AML-193 (cell line): ENCODE data around the gene CD58.
A peak's percentile ranks its signal among the peaks of the same experiment; 100 is the strongest.
"Not testable (repeated sequence)": the region's sequence is repeated elsewhere in the genome, so short reads cannot be mapped to it uniquely, and the experiment has no call there.

Experiments
- DNase-seq, 2 experiments: peaks; one replicate each; lab custom pipeline; 2025; lab: John Stamatoyannopoulos, UW

The CD58 gene

DNA sequence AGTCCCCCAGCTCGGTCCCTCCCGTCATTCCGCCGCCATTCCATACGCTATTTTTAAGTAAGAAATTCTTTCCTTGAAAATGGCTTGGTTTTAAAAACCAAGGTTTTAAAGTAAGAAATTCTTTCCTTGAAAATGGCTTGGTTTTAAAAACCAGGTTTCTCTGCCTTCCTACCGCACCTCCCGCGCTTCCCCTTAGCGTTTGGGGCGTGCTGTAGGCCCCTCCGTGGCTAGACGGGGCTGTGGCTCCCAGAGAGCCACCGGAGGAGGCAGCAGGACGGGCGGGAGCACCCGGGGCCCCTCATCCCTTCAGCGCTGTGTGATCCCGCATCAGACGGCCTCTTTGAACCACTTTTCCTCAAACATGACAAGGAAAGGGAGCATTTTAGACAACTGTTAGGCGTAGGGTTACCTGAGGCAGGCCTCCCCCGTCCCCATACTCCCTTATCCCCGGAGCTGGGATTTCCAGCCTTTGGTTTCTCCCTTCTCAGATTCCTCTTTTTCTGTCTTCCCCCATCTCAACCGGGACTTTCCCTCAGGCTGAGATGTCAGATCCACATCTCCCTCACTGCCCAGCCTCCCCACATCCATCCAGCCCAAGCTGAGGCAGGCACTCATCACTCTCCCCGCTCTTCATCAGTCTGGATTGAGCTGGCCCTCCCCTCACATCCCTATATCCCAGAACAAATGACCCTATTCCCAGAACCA is 541 bp upstream of the CD58 start:
- no peak for DNase-seq

DNA sequence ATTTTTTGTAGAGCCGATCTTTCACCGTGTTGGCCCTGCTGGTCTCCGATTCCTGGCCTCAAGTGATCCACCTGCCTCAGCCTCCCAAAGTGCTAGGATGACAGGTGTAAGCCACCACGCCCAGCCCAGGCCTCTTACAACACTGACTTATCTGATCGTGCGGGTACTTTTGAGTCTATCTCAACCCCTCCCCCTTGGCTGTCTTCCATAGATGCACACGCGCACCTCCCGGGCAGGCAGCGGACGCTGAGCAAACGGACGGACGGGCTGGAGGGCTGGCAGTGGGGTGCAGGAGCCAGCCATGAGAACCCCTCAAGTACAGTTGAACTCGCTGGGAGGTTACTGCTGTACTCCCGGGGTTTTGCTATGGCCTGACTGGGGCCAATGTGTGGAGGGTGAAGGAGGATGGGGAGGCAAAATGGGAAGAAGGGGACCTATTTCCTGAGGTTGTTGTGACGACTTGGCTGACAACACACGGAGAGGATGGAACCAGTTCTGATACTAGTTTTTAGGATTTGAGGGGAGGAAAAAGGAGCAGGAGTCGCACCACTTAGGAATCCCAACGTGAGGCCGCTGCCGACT is 959 bp downstream of the CD58 start:
- DNase-seq, result peak; percentile 13 to 35

DNA sequence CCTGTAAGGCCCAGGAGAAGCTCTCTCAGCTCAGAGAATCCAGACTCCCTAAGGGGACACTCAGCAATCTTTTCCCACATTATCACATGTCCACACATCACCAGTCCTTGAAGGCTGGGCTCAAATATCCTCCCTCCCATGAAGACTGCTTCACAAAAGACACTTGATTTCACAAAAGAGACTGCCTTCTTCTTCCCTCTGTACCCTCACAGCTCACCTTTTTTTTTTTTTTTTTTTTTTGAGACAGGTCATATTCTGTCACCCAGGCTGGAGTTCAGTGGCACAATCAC is 1.5 kb downstream of the CD58 start:
- no peak for DNase-seq

DNA sequence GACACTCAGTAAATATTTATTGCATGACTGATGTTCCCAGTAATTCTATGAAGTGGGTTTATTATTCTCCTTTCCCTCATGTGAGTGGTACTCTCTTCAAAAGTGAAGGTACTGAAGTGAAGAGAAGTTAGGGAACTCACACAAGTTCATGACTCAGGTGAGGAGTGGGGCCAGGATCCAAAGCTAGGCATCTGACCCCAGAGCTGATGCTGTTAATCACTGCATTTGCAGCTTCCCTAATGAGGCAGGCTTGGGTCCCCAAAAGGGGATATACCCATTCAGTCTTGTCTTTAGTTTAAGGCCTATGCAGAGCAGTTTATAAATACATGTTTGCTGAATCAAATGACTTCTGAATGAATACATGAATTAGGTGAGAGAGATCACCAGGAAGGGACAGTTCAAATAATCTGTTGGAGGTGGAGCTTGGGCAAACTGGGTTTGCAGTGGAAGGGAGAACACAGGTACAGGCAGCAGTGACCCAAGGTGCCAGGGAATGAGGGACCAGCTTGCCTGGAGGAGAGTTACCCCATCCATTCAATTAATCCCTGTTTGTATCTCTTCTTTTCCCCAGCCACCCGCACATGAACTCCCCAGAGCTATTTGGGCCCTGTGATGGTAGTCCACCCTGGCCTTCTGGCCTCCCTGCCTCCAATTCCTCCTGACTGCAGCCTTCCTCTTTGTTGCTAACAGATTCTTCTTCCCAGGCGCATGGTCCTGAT is 2.0 kb downstream of the CD58 start:
- no peak for DNase-seq

DNA sequence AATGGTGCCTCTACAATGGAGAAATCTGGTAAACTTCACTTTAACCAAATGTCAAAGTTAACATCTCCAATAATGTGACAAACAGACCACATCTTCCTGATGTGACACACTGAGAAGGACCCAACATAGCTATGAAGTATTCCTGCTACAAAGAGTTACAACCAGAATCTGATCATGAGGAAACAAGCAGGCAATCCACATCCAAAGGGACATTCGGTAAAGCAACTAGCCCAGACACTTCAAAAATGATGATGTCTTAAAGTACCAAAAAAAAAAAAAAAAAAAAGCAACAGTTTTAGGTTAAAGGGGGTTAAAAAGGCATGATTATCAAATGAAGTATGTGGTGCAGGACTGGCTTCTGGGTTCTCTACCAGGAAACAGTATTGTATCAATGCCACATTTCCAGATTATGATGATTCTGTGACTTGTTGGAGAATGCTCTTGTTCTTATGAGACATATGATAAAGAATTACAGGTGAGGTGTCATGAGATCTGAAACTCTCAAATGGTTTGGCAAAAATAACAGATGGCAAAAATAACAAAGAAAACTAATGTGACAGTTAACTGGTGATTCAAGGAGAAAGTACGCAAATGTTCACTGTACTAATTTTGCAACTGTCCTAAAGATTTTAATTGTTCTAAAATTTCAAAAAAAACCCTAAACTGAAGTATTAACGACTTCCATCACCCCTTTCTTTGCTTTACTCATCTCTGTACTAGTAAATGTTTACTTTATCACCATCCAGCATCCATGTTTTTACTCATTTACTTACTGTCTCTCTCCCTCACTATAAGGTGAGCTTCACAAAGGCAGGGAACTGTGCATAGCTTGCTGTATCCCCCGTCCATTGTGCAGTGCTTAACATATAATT is 2.8 kb downstream of the CD58 start:
- DNase-seq, result no peak

DNA sequence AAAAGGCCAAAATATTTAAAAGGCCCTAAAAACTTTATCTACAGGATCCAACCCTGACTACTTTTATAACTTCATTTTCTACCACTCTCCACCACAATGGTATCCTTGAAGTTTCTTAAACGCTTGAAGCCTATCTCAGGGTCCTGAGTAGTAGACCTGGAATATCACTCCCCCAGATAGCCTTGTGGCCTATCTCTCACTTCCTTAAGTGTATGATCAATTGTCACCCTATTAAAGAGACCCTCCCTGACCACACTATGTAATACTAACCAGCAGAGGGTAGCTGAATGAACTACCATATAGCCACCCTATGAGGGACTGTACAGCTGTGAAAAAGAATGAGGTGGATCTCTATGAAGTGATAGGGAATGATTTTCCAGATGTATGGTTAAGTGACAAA is 5.6 kb downstream of the CD58 start:
- DNase-seq, result no peak

DNA sequence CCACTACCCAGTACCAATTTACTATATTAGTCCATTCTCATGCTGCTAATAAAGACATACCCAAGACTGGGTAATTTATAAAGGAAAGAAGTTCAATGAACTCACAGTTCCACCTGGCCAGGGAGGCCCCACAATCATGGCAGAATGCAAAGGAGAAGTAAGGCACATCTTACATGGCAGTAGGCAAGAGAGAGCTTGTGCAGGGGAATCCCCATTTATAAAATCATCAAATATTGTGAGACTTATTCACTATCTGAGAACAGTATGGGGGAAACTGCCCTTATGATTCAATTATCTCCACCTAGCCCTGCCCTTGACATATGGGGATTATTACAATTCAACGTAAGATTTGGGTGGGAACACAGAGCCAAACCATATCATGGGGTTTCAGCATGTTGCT is 6.4 kb downstream of the CD58 start:
- DNase-seq, result no peak

DNA sequence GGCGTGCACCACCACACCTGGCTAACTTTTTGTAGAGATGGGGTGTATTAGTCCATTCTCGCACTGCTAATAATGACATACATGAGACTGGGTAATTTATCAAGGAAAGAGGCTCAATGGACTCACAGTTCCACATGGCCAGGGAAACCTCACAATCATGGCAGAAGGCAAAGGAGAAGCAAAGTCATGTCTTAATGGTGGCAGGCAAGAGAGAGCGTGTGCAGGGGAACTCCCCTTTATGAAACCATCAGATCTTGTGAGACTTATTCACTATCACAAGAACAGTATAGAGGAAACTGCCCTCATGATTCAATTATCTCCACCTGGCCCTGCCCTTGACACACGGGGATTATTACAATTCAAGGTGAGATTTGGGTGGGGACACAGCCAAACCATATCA is 8.4 kb downstream of the CD58 start:
- not testable (repeated sequence) for DNase-seq

DNA sequence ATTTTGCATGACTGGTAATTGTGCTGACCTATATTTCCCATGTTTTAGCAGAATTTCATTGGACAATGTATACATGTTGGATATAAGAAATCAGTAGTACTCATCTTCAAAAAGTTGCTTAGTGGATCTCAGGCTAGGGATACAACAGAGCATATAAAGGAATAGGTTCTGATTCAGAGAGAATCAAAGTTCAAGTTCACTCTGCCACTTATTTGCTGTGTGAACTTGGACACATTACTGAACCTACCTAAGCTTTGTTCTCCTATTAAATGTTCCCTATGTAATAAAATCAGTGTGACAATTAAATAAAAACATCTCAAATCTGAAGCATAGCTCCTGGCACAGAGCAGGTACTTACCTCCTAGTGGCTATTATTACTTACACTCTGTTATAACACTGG is 9.3 kb downstream of the CD58 start:
- no peak for DNase-seq

DNA sequence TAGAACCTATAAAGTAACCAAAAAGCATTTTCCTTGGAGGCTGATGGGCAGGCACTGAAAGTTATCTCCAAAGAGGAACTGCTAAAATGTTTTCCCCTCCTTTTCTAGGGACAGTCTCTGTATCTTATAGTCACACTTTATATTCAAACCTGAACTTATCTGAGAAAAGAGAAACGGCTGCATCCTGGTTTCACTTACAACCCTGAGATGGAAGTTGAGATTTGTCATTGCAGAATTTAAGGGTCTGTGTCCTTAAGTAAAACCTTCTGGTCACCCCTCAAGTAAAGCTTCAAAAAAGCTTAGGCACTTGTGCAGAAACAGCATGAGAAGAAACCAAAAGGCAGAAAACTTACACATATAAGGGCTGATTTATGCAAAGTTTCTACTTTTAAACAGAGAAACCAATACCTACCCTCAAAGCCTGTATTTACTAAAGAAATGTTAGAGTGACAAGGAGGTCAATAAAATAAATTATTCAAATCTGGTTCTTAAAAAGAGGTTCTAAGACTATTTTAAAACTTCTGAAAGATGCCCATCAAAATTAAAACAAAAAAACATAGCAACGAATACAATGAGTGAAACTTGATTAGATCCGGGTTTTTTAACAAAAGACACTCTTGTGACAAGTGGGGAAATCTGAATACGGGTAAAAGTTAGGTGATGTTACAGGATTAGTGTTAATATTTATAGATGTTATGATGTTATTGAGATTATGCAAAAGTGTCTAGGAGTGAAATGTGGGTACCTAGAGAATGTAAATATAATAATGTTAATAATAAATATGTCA is 9.9 kb downstream of the CD58 start:
- DNase-seq, result no peak

DNA sequence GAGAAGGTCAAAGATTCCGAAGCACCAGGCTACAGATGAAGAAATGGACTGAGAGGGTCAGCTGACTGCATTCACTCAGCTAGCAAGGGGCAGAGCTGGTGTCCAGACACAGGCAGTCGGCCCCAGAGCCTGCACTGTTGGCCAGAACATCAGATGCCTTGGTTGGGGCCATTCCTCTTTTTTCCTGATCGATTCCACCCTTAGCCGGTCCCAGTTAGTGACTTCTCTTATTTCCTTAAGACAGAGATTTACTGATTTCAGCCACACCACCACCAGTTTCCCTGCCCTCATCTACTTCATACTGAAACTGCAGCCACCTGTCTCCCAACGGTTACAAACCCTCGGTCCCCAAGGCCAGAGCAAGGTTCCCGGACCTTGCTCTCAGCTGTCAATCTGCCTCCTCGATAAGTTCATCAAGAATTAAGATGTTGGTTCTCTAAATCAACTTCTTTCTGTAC is 11.5 kb downstream of the CD58 start:
- no peak for DNase-seq

DNA sequence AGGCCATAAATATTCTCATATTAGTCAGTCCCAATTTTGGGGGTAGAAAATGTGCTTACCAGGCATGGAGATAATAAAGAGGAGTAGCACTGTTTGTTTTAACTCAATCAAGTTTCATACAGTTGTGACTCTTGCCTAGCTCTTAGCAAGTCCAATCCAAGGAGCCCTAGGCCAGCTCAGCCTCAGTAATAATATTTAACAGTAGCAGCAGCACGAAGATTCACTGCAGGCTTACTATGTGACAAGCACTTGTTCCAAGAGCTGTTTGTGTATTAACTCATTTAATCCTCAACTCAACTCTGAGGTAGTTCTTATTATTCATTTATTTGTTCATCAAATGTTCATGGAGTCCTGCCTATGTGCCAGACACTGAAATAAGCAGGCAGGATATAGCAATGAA is 12.3 kb downstream of the CD58 start:
- no peak for DNase-seq

DNA sequence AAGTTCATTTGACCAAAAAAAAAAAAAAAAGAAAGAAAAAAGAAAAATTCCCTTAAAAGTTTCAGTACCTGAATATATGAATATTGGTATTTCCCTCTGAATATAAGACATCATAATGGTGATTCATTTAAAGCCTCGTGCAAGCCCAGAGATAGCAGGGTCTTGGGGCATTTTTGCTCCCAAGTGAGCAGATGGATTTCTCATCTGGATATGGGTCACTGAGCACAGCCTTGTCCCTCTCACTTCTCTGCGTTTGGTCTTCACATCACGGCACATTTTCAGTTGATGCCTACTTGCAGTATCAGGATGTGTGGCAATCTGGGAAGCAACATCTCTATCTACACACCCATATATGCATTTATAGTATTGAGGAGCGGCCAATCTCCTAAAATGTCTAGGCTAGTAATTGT is 12.7 kb downstream of the CD58 start:
- DNase-seq, result no peak

DNA sequence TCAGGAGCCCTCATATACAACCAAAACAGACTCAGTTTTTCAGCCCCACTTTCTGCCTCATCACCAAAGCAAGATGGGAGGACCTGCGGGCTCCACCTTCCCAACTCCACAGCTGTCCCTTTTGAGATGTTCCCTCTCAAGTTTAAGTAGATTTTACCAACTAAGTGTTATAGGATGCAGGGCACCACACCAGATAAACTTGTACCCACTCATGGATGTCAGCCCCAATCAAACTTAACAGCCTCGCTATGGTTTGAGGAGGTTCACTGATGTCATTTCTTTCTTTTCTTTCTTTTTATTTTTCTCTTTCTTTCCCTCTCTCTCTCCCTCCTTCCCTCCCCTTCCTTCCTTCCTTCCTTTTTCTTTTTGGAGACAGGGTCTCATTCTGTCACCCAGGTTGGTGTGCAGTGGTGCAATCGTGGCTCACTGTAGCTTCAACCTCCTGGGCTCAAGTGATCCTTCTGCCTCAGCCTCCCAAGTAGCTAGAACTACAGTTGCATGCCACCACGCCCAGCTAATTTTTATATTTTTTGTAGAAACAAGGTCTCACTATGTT is 13.4 kb downstream of the CD58 start:
- DNase-seq, result no peak

DNA sequence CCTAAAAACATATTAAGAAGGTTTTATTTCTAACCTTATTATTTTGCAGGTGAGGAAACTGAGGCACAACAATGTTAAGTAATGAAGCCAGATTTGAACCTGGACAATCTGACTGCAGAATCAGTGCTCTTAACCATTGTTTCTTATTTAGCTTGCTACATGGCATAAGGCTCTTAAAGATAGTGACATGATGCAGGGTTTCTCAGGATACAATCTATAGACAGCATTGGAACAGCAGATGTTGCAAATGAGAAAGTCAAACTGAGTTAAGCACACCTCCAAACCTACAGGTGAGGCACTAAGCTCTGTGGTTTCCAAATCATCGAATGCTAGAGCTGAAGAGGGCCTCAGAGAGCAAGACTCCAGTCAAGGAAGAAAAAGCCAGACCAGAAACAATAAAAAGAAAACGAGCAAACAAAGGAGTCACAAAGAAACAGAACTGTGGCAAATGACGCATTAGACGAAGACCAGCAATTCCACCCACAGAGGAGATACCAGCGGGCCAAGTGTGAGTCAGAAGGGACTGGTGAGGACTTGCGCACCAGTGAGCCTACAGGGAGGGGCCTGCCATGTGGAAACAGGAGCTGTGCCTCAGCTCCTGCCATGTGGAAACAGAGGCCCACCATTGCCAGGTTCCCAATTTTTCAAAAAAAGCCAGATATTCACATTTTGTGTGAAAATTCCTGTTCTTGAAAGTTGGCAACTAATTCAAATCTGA is 14.4 kb downstream of the CD58 start:
- no peak for DNase-seq

DNA sequence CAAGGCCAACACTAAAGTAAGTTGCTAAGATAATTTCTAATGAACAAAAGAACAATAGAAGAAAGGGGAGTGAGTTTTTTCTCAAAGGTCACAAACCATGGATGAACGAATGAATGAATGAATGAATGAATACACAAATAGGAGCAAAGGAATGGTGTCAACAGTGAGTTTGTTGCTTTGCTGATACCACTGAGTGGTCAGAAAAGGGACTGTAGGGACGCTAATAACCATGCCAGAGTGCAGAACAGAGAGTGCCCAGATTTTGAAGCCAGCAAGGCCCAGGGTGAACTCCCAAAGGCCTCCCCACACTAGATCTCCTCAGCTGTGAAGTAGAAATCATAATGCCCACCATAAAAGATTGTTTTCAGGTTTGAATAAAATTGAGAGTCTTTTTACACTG is 15.9 kb downstream of the CD58 start:
- no peak for DNase-seq

DNA sequence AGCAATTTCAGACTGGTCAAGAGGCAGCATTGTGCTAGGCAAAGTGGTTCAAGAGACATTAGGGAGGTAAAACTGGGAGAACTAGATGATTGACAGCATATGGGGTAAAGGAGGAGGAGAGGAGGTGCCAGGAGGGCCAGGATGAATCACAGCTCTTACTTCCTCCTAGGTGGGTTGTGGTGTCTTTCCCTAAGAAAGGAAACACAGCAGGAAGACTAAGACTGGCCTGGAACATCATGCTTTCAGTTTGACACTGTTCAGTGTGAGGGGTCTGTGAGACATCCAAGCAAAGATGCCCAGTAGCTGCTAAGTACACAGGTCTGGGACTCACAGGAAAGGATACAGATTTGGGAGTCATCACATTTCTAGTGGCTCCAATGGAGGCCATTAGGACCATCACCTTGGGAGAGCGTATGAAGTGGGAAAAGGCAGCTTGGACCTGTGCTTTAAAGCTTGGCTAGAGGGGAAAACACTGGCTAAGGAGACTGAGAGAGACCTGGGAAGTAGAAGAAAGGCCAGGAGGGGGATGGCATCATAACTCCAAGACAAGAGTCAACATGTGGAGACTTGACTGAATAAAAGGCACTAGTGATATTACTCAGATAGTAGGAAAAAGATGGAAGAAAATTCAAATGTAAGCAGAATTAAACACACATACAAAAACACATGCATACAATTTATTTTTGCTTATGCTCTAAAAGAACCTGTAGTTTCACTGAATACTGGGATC is 17.3 kb downstream of the CD58 start:
- no peak for DNase-seq

DNA sequence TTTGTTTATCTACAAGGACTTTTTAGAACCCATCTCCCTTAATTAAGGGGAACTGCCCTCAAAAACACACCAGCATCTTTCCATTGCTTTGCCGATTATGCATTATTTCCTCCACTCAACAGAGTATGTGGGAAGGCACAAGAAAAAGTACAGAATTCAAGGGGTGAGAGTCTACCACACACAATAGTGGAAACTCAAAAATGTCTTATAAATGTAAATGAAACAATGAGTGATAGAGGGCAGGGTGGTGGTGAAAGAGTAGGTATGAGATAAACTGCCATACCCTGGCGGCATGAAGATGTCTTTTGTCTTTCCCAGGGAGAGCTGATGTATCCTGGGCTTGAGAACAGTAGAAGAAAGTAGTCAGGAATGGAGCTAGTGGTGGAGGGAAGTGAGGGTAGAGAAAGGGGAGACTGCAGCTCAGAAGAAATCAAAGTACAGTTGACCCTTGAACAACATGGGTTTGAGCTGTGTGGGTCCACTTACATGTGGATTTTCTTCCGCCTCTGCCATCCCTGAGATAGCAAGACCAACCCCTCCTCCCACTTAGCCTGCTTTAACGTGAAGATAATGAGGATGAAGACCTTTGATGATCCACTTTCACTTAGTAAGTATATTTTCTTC is 24.4 kb downstream of the CD58 start:
- DNase-seq, result no peak

DNA sequence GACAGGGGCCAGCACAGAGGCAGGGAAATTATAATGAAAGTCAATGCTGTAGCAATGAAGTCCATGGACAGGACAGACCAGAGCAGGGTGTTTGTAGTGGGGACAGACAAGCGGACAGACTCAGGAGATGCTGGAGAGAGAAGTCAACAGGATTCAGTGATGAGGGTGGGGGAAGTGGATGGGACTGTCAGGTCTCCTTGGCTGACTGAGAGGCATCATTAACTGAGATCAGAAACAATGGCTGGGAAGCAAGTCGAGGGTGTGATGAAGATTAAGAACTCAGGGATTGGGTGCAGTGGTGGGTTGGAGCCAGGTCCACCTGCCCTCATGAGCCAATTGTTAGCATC is 25.5 kb downstream of the CD58 start:
- no peak for DNase-seq
